ENCODE results near the gene TMED9. TPM values are rescaled to one million over a fixed set of nuclear protein-coding genes. Genes with fewer than 3 reads are reported as not detected.

TMED9 gene
- total and polyA plus RNA-seq, 9 of the 15 experiments (the other 6 are each of a cell fraction or from before 2014, with no cell fraction given): 43.7 to 301 (median 90.0) TPM

GRCh38 chr5:177553671-177554429 lies 38.2 kb upstream of the TMED9 start (continued):
- TF ChIP-seq ZBTB43 (CRISPR knock-in tag; IDR thresholded peaks at IDR 0.05): 0 out of 2 replicates have a peak, but pooled peaks have one; percentile 24
- TF ChIP-seq CXXC5 (CRISPR knock-in tag; IDR thresholded peaks at IDR 0.05): no peak
- TF ChIP-seq HINFP (tag; conservative IDR thresholded peaks at IDR 0.05; ENCODE audit: low read depth): peak; percentile 91
- 0 out of 4 replicates have a peak, but pooled peaks of 1 of the 2 experiments have one; percentile 9 for TF ChIP-seq SIN3A (IDR thresholded peaks at IDR 0.05; ENCODE audit: borderline replicate concordance in 2 of 2, control insufficient read depth in 1 of 2, low read depth in 2 of 2, low read length in 2 of 2)
- peak; percentile 66 for TF ChIP-seq RBFOX2 (IDR thresholded peaks at IDR 0.05; ENCODE audit: low read depth, low read length)
- 0 out of 2 replicates have a peak, but pooled peaks have one; percentile 22 for TF ChIP-seq ERF (CRISPR knock-in tag; IDR thresholded peaks at IDR 0.05)
- TF ChIP-seq CC2D1A (IDR thresholded peaks at IDR 0.05): peak; percentile 63; the same call in 1 of the 2 replicates
- no peak for TF ChIP-seq SIX5 (IDR thresholded peaks at IDR 0.05; ENCODE audit: borderline replicate concordance in 1 of 2, insufficient read depth in 1 of 2, low read depth in 1 of 2, low read length in 2 of 2)
- peak; percentile 19; the same call in 1 of the 2 replicates for TF ChIP-seq ZBTB7A (IDR thresholded peaks at IDR 0.05; ENCODE audit: borderline replicate concordance, control insufficient read depth, low read depth, low read length)
- no peak for TF ChIP-seq POLR3A (IDR thresholded peaks at IDR 0.05; ENCODE audit: borderline replicate concordance, extremely low read depth, insufficient read depth, insufficient read length)
- TF ChIP-seq ELF2 (CRISPR knock-in tag; IDR thresholded peaks at IDR 0.05): no peak
- TF ChIP-seq TEAD1 (CRISPR knock-in tag; IDR thresholded peaks at IDR 0.05): 0 out of 4 replicates have a peak, but pooled peaks of 1 of the 2 experiments have one; percentile 17
- peak; percentile 19 for TF ChIP-seq SAP30 (IDR thresholded peaks at IDR 0.05; ENCODE audit: borderline replicate concordance, insufficient read depth, low read depth, low read length, poor library complexity, severe bottlenecking)
- peak; percentile 56; the same call in 1 of the 2 replicates for TF ChIP-seq PHF8 (IDR thresholded peaks at IDR 0.05; ENCODE audit: borderline replicate concordance, low read length)
- no peak for TF ChIP-seq PML (IDR thresholded peaks at IDR 0.05; ENCODE audit: low read length)
- TF ChIP-seq ZFX (CRISPR knock-in tag; IDR thresholded peaks at IDR 0.05): peak; percentile 73
- no peak for TF ChIP-seq IRF9 (tag; IDR thresholded peaks at IDR 0.05)
- no peak for TF ChIP-seq ILF3 (IDR thresholded peaks at IDR 0.05; ENCODE audit: borderline replicate concordance)
- no peak for TF ChIP-seq ZNF212 (CRISPR knock-in tag; IDR thresholded peaks at IDR 0.05)
- TF ChIP-seq TFAP4 (CRISPR knock-in tag; IDR thresholded peaks at IDR 0.05; ENCODE audit: borderline replicate concordance): peak; percentile 39; the same call in 1 of the 2 replicates

Measured in K562 (cell line).